ENCODE results near the gene APC. TPM values are rescaled to one million over a fixed set of nuclear protein-coding genes. Genes with fewer than 3 reads are reported as not detected.

The APC gene
- total RNA-seq, 2 experiments from 2014 or later = 21.8 to 22.8 TPM

DNA sequence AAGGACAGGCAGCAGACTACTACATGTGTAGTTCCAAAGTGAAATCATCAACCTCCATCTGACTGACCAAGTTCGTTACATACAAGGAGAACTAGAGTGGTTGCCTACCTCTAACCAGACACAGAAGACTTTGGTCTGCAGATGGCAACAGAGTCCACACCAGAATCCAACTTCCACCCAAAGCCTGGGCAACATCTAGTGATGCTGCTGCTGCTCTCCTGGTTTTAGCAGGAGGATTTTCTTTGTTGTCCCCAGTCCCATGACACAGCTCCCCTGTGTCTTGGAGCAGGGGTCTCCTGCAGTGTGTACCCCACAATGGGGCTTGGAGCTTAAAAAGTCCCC lies 46.4 kb upstream of the APC start:
- H3K4me3 Mint-ChIP-seq = no peak overlapping the region
- CTCF ChIA-PET = interaction anchor here (1.6 to 2.6 kb wide), 2 partner anchors 19 to 66 kb away, joined by 3 to 10 read pairs; no protein-coding TSS in a partner anchor

DNA sequence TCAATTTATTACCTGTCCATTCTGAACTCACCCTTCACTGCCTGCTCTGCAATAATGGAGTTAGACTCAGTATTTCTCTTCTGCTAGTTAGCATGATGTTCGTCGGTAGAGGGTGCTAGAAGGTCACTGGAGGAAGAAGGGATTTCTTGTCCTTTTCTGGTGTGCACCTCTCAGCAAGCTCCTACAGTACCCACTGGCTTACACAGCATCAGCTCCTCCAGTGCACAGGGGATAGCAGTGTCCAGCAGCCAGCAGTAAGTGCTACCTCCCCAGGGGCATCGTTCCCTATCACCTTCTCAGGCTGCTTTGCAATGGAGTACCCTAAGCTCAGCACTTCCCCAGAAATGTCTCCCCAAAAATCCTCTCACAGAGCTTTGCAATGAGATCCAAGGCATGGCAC lies 45.9 kb upstream of the APC start:
- ATAC-seq (ENCODE audit: poor library complexity) = no peak
- H3K27ac Mint-ChIP-seq = no peak overlapping the region
- H3K9me3 Mint-ChIP-seq = no peaks in the 10 kb centered on the region
- intact Hi-C loops (cut with DNase I, micrococcal nuclease) = loop anchor here (1.0 to 2.0 kb wide), 2 partner anchors 65 to 66 kb away; no protein-coding TSS in a partner anchor
- Histone ChIP-seq H3K4me1 (ENCODE audit: insufficient read depth, low read length) (no peaks in the 10 kb centered on the region), H3K9me3 (ENCODE audit: control insufficient read depth in 1 of 2, insufficient read depth in 1 of 2, low read length in 2 of 2) (no peaks in the 10 kb centered on the region), H3K36me3 (ENCODE audit: insufficient read depth, low read length) (no peaks in the 10 kb centered on the region), H3K27me3 (ENCODE audit: control insufficient read depth in 1 of 2, insufficient read depth in 2 of 2, low read length in 2 of 2) (peaks cover 0 to 16% of the 10 kb centered on the region in 2 experiments), H3K27ac (ENCODE audit: low read depth in 1 of 2, low read length in 2 of 2) (no peak overlapping the region), H3K4me3 (ENCODE audit: low read length) (no peak overlapping the region)
- ChIA-PET POLR2A (no interaction called here), CTCF (interaction anchor here (1.6 to 2.6 kb wide), 2 partner anchors 19 to 65 kb away, joined by 3 to 10 read pairs; no protein-coding TSS in a partner anchor)
- TF ChIP-seq, protein P1, sequence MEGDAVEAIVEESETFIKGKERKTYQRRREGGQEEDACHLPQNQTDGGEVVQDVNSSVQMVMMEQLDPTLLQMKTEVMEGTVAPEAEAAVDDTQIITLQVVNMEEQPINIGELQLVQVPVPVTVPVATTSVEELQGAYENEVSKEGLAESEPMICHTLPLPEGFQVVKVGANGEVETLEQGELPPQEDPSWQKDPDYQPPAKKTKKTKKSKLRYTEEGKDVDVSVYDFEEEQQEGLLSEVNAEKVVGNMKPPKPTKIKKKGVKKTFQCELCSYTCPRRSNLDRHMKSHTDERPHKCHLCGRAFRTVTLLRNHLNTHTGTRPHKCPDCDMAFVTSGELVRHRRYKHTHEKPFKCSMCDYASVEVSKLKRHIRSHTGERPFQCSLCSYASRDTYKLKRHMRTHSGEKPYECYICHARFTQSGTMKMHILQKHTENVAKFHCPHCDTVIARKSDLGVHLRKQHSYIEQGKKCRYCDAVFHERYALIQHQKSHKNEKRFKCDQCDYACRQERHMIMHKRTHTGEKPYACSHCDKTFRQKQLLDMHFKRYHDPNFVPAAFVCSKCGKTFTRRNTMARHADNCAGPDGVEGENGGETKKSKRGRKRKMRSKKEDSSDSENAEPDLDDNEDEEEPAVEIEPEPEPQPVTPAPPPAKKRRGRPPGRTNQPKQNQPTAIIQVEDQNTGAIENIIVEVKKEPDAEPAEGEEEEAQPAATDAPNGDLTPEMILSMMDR (IDR thresholded peaks at IDR 0.05) = no peak
- no peak overlapping the region for H3K4me3 Mint-ChIP-seq
- H3K27me3 Mint-ChIP-seq = peaks cover 53% of the 10 kb centered on the region
- no peaks in the 10 kb centered on the region for H3K36me3 Mint-ChIP-seq (ENCODE audit: low read depth)
- no peaks in the 10 kb centered on the region for H3K4me1 Mint-ChIP-seq (ENCODE audit: low read depth)
- peak in 5 of 14 experiments; percentile 17 to 75 (median 32) for DNase-seq

More for the DNA sequence above, 46.4 kb upstream of the APC start:
- H3K27ac Mint-ChIP-seq = no peak overlapping the region
- peaks cover 53% of the 10 kb centered on the region for H3K27me3 Mint-ChIP-seq
- peaks cover 0 to 16% of the 10 kb centered on the region in 2 experiments for H3K27me3 ChIP-seq (ENCODE audit: control insufficient read depth in 1 of 2, insufficient read depth in 2 of 2, low read length in 2 of 2)
- POLR2A ChIA-PET = no interaction called here
- intact Hi-C loops (cut with DNase I, micrococcal nuclease) = loop anchor here in 1 of 2 experiments (1.0 kb wide), 1 partner anchor 66 kb away; no protein-coding TSS in a partner anchor
- no peaks in the 10 kb centered on the region for H3K36me3 ChIP-seq (ENCODE audit: insufficient read depth, low read length)
- peak in 1 of 14 experiments; percentile 17 for DNase-seq
- no peaks in the 10 kb centered on the region for H3K36me3 Mint-ChIP-seq (ENCODE audit: low read depth)
- no peak for ATAC-seq (ENCODE audit: poor library complexity)
- TF ChIP-seq, protein P1 (IDR thresholded peaks at IDR 0.05) = no peak
- H3K4me3 ChIP-seq (ENCODE audit: low read length) = no peak overlapping the region
- no peak overlapping the region for H3K27ac ChIP-seq (ENCODE audit: low read depth in 1 of 2, low read length in 2 of 2)
- no peaks in the 10 kb centered on the region for H3K9me3 Mint-ChIP-seq
- no peaks in the 10 kb centered on the region for H3K4me1 Mint-ChIP-seq (ENCODE audit: low read depth)
- no peaks in the 10 kb centered on the region for H3K9me3 ChIP-seq (ENCODE audit: control insufficient read depth in 1 of 2, insufficient read depth in 1 of 2, low read length in 2 of 2)
- H3K4me1 ChIP-seq (ENCODE audit: insufficient read depth, low read length) = no peaks in the 10 kb centered on the region

DNA sequence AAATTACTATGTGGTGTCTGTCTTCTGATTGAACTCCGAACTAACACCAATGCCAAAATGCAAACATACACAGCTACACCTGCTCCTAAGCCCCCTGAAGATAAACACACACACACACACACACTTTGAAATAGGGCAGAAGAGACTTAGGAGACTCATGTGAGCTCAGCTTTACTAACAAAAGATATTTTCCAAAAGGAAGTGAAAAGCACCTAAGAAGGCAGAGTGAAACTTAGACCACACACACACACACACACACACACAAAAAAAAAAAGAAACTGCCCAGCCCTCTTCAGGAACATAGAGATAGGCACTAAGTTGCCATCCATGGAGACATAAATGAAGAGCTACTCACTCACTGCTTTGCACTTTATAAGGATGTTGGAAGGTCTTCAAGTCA lies 45.2 kb upstream of the APC start:
- no peak overlapping the region for H3K27ac Mint-ChIP-seq
- no peaks in the 10 kb centered on the region for H3K9me3 Mint-ChIP-seq

More for the DNA sequence above, 45.2 kb upstream of the APC start:
- CTCF ChIA-PET = interaction anchor here (1.3 to 2.6 kb wide), 2 partner anchors 9 to 65 kb away, joined by 4 to 10 read pairs; no protein-coding TSS in a partner anchor
- Histone ChIP-seq H3K9me3 (ENCODE audit: control insufficient read depth in 1 of 2, insufficient read depth in 1 of 2, low read length in 2 of 2) (no peaks in the 10 kb centered on the region), H3K4me3 (ENCODE audit: low read length) (no peak overlapping the region), H3K27ac (ENCODE audit: low read depth in 1 of 2, low read length in 2 of 2) (no peak overlapping the region), H3K27me3 (ENCODE audit: control insufficient read depth in 1 of 2, insufficient read depth in 2 of 2, low read length in 2 of 2) (peaks cover 0 to 16% of the 10 kb centered on the region in 2 experiments), H3K36me3 (ENCODE audit: insufficient read depth, low read length) (no peaks in the 10 kb centered on the region), H3K4me1 (ENCODE audit: insufficient read depth, low read length) (no peaks in the 10 kb centered on the region)
- H3K36me3 Mint-ChIP-seq (ENCODE audit: low read depth) = no peaks in the 10 kb centered on the region
- H3K4me3 Mint-ChIP-seq = no peak overlapping the region
- intact Hi-C loops (cut with DNase I, micrococcal nuclease) = loop anchor here in 1 of 2 experiments (2.0 kb wide), 1 partner anchor 64 kb away; no protein-coding TSS in a partner anchor
- H3K4me1 Mint-ChIP-seq (ENCODE audit: low read depth) = no peaks in the 10 kb centered on the region
- POLR2A ChIA-PET = no interaction called here
- ATAC-seq (ENCODE audit: poor library complexity) (no peak), DNase-seq (no peak)
- peaks cover 51% of the 10 kb centered on the region for H3K27me3 Mint-ChIP-seq
- TF ChIP-seq, protein P1 (IDR thresholded peaks at IDR 0.05) = no peak

Data from CD4-positive, alpha-beta T cell (primary cell).